Motor neuron (in vitro differentiated cells): ENCODE results near the gene USP30. TPM values are rescaled to one million over a fixed set of nuclear protein-coding genes. Genes with fewer than 3 reads are reported as not detected.

Source experiments
- ATAC-seq, 8 experiments: fragments of 200-7000 bp; cut with Tn5 transposase; replicated peaks in 6 of 8; 2 replicates each; pipeline ENCODE4 v1.8.0; 2021; ENCODE audit warnings: mild to moderate bottlenecking in 8 of 8, moderate library complexity in 8 of 8
- H3K27ac ChIP-seq, 2 donors: fragments of 250-450 bp; sonication (Bioruptor Pico); 2 replicates each; pipeline ENCODE4 v1.9.0; 2021; ENCODE audit warnings: antibody characterized with exemption in 2 of 2, mild to moderate bottlenecking in 2 of 2, moderate library complexity in 1 of 2
- H3K4me1 ChIP-seq, 2 donors: fragments of 250-450 bp; sonication (Bioruptor Pico); replicated peaks in 1 of 2; 2 replicates each; pipeline ENCODE4 v1.6.1; 2021; ENCODE audit warnings: antibody characterized with exemption in 2 of 2, mild to moderate bottlenecking in 2 of 2, moderate library complexity in 1 of 2
- H3K4me3 ChIP-seq, 5 donors: fragments of 250-450 bp; sonication (Bioruptor Pico); 2 replicates each; pipeline ENCODE4 v1.9.0; 2021; ENCODE audit warnings: antibody characterized with exemption in 5 of 5, mild to moderate bottlenecking in 5 of 5, moderate library complexity in 4 of 5
- WGBS, 10 experiments: fragments of 450-650 bp; shearing (Covaris generic); methylation state at CpG; one replicate each; pipeline ENCODE4 v1.0.0; 2022; 5-methylcytosine and 5-hydroxymethylcytosine counted together
- in situ Hi-C, 9 experiments: fragments of 400-800 bp; cut with MboI; loops; one replicate each; pipeline ENCODE4 v1.15.0; 2021; ENCODE audit warnings: low sequenced_read_pairs in 9 of 9, low pct_unique_long_range_greater_than_20kb in 2 of 9; ENCODE audit not compliant: unreplicated experiment in 9 of 9
- total RNA-seq, 8 experiments: library from RNA; unstranded; fragments of 300-600 nt; gene quantifications; 2 replicates each; pipeline versions ENCODE4 v1.2.3 to v1.2.4, GENCODE V29; 2022

USP30 gene
- total RNA-seq, 8 experiments from 2014 or later, result 3.9 to 23.9 (median 13.9) TPM

DNA sequence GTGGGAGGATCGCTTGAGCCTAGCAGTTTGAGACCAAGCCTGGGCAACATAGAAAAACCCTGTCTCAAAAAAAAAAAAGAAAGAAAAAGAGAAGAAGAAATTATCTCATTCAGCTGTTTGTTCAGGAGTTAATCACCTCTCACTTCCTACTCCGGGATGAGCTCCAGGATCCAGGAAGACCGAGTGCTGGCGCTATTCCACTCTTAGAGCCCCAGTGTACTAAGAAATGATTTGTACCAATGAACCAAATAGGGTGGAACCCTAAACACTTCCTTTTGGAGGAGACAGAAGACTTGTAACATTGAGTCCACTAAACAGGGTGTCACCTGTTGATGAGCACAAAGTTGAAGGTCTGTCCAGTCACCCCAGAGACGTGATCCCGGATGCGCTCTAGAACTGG, 37.3 kb downstream of the USP30 start:
- in situ Hi-C loops, result loop anchor here in 2 of 9 experiments (25.0 kb wide), 3 partner anchors 227 to 452 kb away; partner anchors contain the start of genes SELPLG (in 1 of the 2) and SSH1 (in 1 of the 2)
- no peak for ATAC-seq
- Histone ChIP-seq H3K4me3 (no peak overlapping the region), H3K4me1 (peaks cover 15% of the 10 kb centered on the region in 2 donors), H3K27ac (no peak overlapping the region)
- WGBS, 10 experiments, result 60 to 100% (median 92%) methylated on average over 1 to 6 of the region's 7 CpGs; no CpG with 5 or more reads in 4 of the 10 experiments

- 29 to 94% (median 57%) methylated on average over 1 to 6 of the region's 6 CpGs; no CpG with 5 or more reads in 3 of the 10 experiments for WGBS, 10 experiments
- Histone ChIP-seq H3K27ac (peak overlapping the region; percentile 75 to 84), H3K4me1 (peaks cover 15% of the 10 kb centered on the region in 2 donors), H3K4me3 (peak overlapping the region; percentile 44 to 61 (median 53))
- in situ Hi-C loops, result loop anchor here in 2 of 9 experiments (25.0 kb wide), 3 partner anchors 230 to 455 kb away; partner anchors contain the start of genes SELPLG (in 1 of the 2) and SSH1 (in 1 of the 2)
- ATAC-seq, result no peak
Measured at GRCh38 chr12:109092497-109093021, 40.2 kb downstream of the USP30 start.

DNA sequence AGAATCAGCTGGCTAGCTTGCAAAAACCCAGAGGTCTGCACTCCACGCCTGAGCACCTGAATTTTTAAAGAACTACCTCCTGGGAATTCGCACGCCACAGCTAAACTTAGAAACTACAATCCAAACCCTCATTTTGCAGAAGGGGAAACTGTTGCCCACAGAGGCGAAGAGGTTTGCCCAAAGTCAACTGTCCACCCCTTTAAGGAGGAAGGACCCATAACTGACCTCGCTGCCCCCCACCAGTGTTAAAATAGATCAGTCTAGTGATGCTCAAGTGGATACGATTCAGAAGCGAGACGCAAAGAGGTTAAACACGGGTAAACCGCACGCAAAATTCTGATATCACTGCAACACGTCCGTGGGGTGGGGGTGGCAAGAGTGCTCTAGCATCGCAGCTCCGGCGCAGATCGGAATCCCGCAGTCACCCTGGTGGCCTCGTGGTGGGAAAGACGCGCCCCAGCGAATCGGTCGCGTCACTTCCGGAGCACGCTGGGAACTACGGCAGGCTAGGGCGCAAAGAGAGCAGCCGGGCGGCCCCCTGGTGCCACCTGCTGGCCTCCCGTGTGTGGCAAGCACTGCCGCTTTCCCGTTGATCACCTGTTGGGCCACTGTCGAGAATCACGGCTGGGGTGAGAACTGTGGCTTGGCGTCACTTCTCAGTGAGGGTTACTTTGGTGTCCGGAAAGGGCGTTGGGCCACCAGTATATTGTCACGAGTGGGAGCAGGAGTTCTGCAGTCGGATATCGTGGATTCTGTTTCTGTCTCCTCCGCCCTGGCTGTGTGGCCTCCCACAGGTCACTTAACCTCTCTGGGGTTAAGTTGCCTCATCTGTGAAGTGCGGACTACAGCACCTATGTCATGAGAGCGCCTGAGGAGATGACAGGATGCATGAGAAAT, 40.9 kb downstream of the USP30 start, which contains the start of gene ALKBH2:
ALKBH2 (minus strand) TSS at position 451 of the 897 bp plus-strand sequence. CDS start 686 bp downstream, outside the sequence.
- in situ Hi-C loops, result loop anchor here in 2 of 9 experiments (25.0 kb wide), 3 partner anchors 231 to 456 kb away; partner anchors contain the start of genes SELPLG (in 1 of the 2) and SSH1 (in 1 of the 2)
- H3K4me1 ChIP-seq, result peaks cover 15% of the 10 kb centered on the region in 2 donors
- peak; percentile 64 to 74 (median 66) for ATAC-seq
- peak within 1 kb of the TSS; percentile 75 to 84 for H3K27ac ChIP-seq
- H3K4me3 ChIP-seq, result peak within 1 kb of the TSS; percentile 44 to 61 (median 53)
- WGBS, 10 experiments, result 4 to 96% (median 21%) methylated on average over 1 to 20 of the region's 45 CpGs; no CpG with 5 or more reads in 2 of the 10 experiments

GRCh38 chr12:109097140-109097434, 44.7 kb downstream of the USP30 start:
- 40% methylated on average over 2 to 3 of the region's 11 CpGs; no CpG with 5 or more reads in 8 of the 10 experiments for WGBS, 10 experiments
- in situ Hi-C loops, result loop anchor here in 2 of 9 experiments (25.0 kb wide), 3 partner anchors 235 to 460 kb away; partner anchors contain the start of genes SELPLG (in 1 of the 2) and SSH1 (in 1 of the 2)
- Histone ChIP-seq H3K27ac (peak overlapping the region in 1 of 2 donors; percentile 72), H3K4me3 (peak overlapping the region; percentile 36 to 91 (median 83)), H3K4me1 (peaks cover 11% of the 10 kb centered on the region in 2 donors)
- ATAC-seq, result no peak

DNA sequence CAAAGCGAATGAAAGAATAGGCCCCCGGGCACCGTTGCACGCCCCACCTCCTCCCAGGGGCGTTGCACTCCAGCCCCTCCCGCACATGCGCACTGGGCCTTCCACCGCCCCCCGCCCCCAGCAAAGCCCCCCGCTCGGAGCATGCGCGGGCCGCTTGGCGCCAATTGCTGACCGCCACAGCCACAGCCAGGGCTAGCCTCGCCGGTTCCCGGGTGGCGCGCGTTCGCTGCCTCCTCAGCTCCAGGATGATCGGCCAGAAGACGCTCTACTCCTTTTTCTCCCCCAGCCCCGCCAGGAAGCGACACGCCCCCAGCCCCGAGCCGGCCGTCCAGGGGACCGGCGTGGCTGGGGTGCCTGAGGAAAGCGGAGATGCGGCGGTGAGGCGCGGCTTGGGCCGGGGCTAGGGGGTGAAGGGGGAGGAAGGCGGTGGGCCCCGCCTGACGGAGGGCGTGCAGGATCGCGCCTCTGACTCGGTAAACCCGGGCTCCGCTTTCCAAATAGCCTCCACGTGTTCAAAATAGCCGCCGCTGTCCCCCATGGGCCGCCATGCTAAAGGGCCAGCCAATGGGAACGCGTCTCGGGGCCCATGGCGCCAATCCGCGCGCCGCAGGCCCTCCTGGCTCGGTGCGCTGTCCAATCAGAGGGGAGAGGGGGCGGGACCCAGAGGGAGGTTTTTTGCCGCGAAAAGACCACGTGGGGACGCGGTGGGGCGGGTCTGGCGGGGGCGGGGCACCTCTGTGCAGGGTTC, 45.2 kb downstream of the USP30 start, which contains the start of gene UNG:
UNG (plus strand) TSS at position 163 of the 748 bp plus-strand sequence; CDS start at position 246, 83 bp downstream.
- H3K4me1 ChIP-seq, result peaks cover 5% of the 10 kb centered on the region in 2 donors
- peak; percentile 70 to 96 (median 93) for ATAC-seq
- in situ Hi-C loops, result loop anchor here in 2 of 9 experiments (25.0 kb wide), 3 partner anchors 235 to 460 kb away; partner anchors contain the start of genes SELPLG (in 1 of the 2) and SSH1 (in 1 of the 2)
- peak within 1 kb of the TSS; percentile 78 to 91 (median 83) for H3K4me3 ChIP-seq
- 0% methylated on average over 5 of the region's 71 CpGs; no CpG with 5 or more reads in 9 of the 10 experiments for WGBS, 10 experiments
- H3K27ac ChIP-seq, result peak within 1 kb of the TSS; percentile 75

DNA sequence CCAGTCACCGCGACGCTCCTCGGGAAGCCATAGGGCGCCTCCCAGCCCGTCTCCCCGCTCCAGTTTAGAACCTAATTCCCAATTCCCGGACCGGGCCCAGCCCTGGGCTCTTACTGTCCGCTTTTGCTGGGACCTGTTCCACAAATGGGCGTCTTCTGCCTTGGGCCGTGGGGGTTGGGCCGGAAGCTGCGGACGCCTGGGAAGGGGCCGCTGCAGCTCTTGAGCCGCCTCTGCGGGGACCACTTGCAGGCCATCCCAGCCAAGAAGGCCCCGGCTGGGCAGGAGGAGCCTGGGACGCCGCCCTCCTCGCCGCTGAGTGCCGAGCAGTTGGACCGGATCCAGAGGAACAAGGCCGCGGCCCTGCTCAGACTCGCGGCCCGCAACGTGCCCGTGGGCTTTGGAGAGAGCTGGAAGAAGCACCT, 45.8 kb downstream of the USP30 start:
- peak overlapping the region; percentile 78 to 91 (median 83) for H3K4me3 ChIP-seq
- H3K4me1 ChIP-seq, result peaks cover 4% of the 10 kb centered on the region in 2 donors
- ATAC-seq, result peak; percentile 49 to 71 (median 63)
- WGBS, 10 experiments, result 5% methylated on average over 12 of the region's 32 CpGs; no CpG with 5 or more reads in 9 of the 10 experiments
- in situ Hi-C loops, result loop anchor here in 2 of 9 experiments (25.0 kb wide), 3 partner anchors 236 to 461 kb away; partner anchors contain the start of genes SELPLG (in 1 of the 2) and SSH1 (in 1 of the 2)
- peak overlapping the region; percentile 75 for H3K27ac ChIP-seq

GRCh38 chr12:109098651-109099050, 46.3 kb downstream of the USP30 start:
- WGBS, 10 experiments, result 0 to 30% (median 4%) methylated on average over 1 to 7 of the region's 8 CpGs; no CpG with 5 or more reads in 1 of the 10 experiments
- peak in 1 of 8 experiments; percentile 1 for ATAC-seq
- Histone ChIP-seq H3K4me3 (peak overlapping the region; percentile 78 to 91 (median 83)), H3K4me1 (peaks cover 4% of the 10 kb centered on the region in 2 donors), H3K27ac (peak overlapping the region; percentile 75)
- in situ Hi-C loops, result loop anchor here in 2 of 9 experiments (25.0 kb wide), 3 partner anchors 236 to 461 kb away; partner anchors contain the start of genes SELPLG (in 1 of the 2) and SSH1 (in 1 of the 2)

DNA sequence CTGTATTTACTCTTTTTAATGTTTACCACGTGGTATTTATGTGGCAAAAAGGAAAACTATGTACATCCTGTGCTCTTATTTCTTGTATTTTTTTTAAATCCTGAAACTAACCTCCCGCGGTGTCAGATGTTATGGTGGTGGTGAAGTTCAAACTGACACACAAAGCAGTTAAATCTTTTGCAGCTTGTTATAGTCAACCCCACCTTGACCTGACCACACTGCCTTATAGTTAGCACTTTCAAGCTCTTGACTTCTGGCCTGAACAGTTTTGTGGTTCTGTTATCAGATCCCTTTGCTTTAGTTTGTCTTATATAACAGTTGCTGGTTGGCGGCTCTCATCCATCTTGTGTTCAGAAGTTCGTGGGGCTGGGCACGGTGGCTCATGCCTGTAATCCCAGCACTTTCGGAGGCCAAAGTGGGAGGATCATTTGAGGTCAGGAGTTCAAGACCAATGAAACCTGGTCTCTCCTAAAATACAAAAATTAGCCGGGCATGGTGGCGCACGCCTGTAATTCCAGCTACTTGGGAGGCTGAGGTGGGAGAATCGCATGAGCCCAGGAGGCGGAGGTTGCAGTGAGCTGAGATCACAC, 47.1 kb downstream of the USP30 start:
- Histone ChIP-seq H3K4me3 (peak overlapping the region in 3 of 5 donors; percentile 78 to 83 (median 80)), H3K4me1 (peaks cover 4% of the 10 kb centered on the region in 2 donors), H3K27ac (no peak overlapping the region)
- in situ Hi-C loops, result loop anchor here in 4 of 9 experiments (25.0 kb wide), 4 partner anchors 237 to 462 kb away; partner anchors contain the start of genes SELPLG (in 1 of the 4) and SSH1 (in 1 of the 4)
- no peak for ATAC-seq
- WGBS, 10 experiments, result 16 to 97% (median 85%) methylated on average over 3 to 10 of the region's 12 CpGs; no CpG with 5 or more reads in 1 of the 10 experiments

GRCh38 chr12:109100741-109101140, 48.4 kb downstream of the USP30 start:
- WGBS, 10 experiments, result 82 to 100% (median 99%) methylated on average over 1 to 4 of the region's 4 CpGs; no CpG with 5 or more reads in 4 of the 10 experiments
- H3K4me1 ChIP-seq, result peaks cover 4% of the 10 kb centered on the region in 2 donors
- H3K27ac ChIP-seq, result no peak overlapping the region
- ATAC-seq, result no peak
- in situ Hi-C loops, result loop anchor here in 3 of 9 experiments (25.0 kb wide), 1 partner anchor 287 kb away; no protein-coding TSS in a partner anchor
- H3K4me3 ChIP-seq, result no peak overlapping the region

GRCh38 chr12:109102491-109102890, 50.1 kb downstream of the USP30 start:
- in situ Hi-C loops, result loop anchor here in 3 of 9 experiments (25.0 kb wide), 1 partner anchor 285 kb away; no protein-coding TSS in a partner anchor
- no peak overlapping the region for H3K27ac ChIP-seq
- H3K4me1 ChIP-seq, result peaks cover 4% of the 10 kb centered on the region in 2 donors
- 10 to 100% (median 87%) methylated on average over 1 to 3 of the region's 3 CpGs for WGBS, 10 experiments
- no peak for ATAC-seq
- no peak overlapping the region for H3K4me3 ChIP-seq

DNA sequence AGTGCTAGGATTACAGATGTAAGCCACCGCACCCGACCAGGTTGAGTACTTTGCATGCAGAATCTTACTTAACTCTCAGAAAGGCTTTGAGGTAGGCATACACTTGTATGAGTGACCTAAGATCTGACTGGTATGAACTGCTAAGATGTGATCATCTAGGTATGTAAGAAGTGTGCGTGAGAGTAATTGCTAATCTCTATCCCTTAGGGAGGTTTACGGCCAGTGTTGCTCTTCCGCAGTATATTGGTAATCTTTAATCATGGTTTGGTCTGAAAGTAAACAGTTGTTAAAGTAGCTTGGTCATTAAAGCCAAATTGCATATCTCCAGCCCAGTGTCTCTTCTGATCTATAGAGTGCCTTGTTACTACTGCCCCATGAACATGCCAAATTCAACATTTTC, 52.8 kb downstream of the USP30 start:
- WGBS, 10 experiments, result 88 to 100% (median 100%) methylated on average over 1 to 5 of the region's 5 CpGs; no CpG with 5 or more reads in 3 of the 10 experiments
- H3K4me3 ChIP-seq, result no peak overlapping the region
- no peak overlapping the region for H3K27ac ChIP-seq
- H3K4me1 ChIP-seq, result peaks cover 0 to under 1% of the 10 kb centered on the region in 2 donors
- no peak for ATAC-seq
- in situ Hi-C loops, result loop anchor here in 3 of 9 experiments (25.0 kb wide), 1 partner anchor 282 kb away; no protein-coding TSS in a partner anchor
